SK-N-SH (cell line): Measurements from ENCODE around the gene CMTM1. TPM values are rescaled to one million over a fixed set of nuclear protein-coding genes. Genes with fewer than 3 reads are reported as not detected.

Experiments used
- CTCF ChIA-PET: fragments of 300-600, 350-600 bp; formaldehyde crosslinking; extraction: SDS; loops from one replicate; lab custom pipeline; 2021; lab: Yijun Ruan, JAX
- POLR2A ChIA-PET: fragments of 350-600 bp; sonication (Branson Sonifier 250); formaldehyde crosslinking; extraction: SDS; loops from one replicate; lab custom pipeline; 2020; ENCODE audit warnings: antibody characterized with exemption, inconsistent platforms; lab: Yijun Ruan, JAX
- DNase-seq: peaks from one replicate; pipeline ENCODE4 v3.0.0; 2012
- H2AFZ ChIP-seq: fragments of 200-600 bp; sonication (generic); 2 replicates; pipeline ENCODE4 v1.8.1; 2016; ENCODE audit warnings: antibody characterized with exemption, mild to moderate bottlenecking, low read depth
- H3F3A ChIP-seq: fragments of 200-600 bp; sonication (generic); replicated peaks from 2 replicates; pipeline ENCODE3; 2016; ENCODE audit warnings: antibody characterized with exemption, mild to moderate bottlenecking; ENCODE audit not compliant: insufficient read depth
- H3K27ac ChIP-seq, 2 experiments: fragments of 200-500 bp in 1 of 2; fragments of 200-600 bp in 1 of 2; sonication (Bioruptor generic) in 1 of 2; sonication (generic), shearing (Covaris generic) in 1 of 2; 2 replicates each; pipeline versions ENCODE4 v1.5.1 to v1.6.1; 2014 to 2016; ENCODE audit warnings: low read depth in 2 of 2, inconsistent platforms in 1 of 2, low read length in 1 of 2, mild to moderate bottlenecking in 1 of 2, mixed read lengths in 1 of 2
- H3K27me3 ChIP-seq: fragments of 200-600 bp; sonication (generic), shearing (Covaris generic); 2 replicates; pipeline ENCODE4 v1.6.1; 2016; ENCODE audit warnings: mixed run types; ENCODE audit not compliant: insufficient read depth
- H3K36me3 ChIP-seq, 2 experiments: fragments of 200-500 bp in 1 of 2; fragments of 200-600 bp in 1 of 2; sonication (Bioruptor generic) in 1 of 2; sonication (generic) in 1 of 2; replicated peaks in 1 of 2; 2 replicates each; pipeline versions ENCODE3 to v1.5.1; 2014 to 2016; ENCODE audit warnings: low read length in 1 of 2, mild to moderate bottlenecking in 1 of 2; ENCODE audit not compliant: insufficient read depth in 2 of 2, control insufficient read depth in 1 of 2
- H3K4me1 ChIP-seq, 2 experiments: fragments of 200-500 bp in 1 of 2; fragments of 200-600 bp in 1 of 2; sonication (Bioruptor generic) in 1 of 2; sonication (generic), shearing (Covaris generic) in 1 of 2; 2 replicates each; pipeline versions ENCODE4 v1.5.1 to v1.6.1; 2014 to 2016; ENCODE audit warnings: low read depth in 1 of 2, low read length in 1 of 2, mixed run types in 1 of 2; ENCODE audit not compliant: insufficient read depth in 2 of 2, control insufficient read depth in 1 of 2
- H3K4me2 ChIP-seq: fragments of 200-600 bp; sonication (generic), shearing (Covaris generic); 2 replicates; pipeline ENCODE4 v1.6.1; 2017; ENCODE audit warnings: mixed run types
- H3K4me3 ChIP-seq, 2 experiments: fragments of 200-500 bp in 1 of 2; fragments of 200-600 bp in 1 of 2; sonication (Bioruptor generic) in 1 of 2; sonication (generic), shearing (Covaris generic) in 1 of 2; 2 replicates each; pipeline versions ENCODE4 v1.5.1 to v1.8.1; 2014 to 2016; ENCODE audit warnings: low read depth in 2 of 2, inconsistent platforms in 1 of 2, low read length in 1 of 2, mild to moderate bottlenecking in 1 of 2, mixed read lengths in 1 of 2, moderate library complexity in 1 of 2
- H3K79me2 ChIP-seq: fragments of 200-600 bp; sonication (generic); 2 replicates; pipeline ENCODE4 v1.8.1; 2017; ENCODE audit warnings: mild to moderate bottlenecking; ENCODE audit not compliant: insufficient read depth
- H3K9ac ChIP-seq: fragments of 200-600 bp; sonication (generic); 2 replicates; pipeline ENCODE4 v1.6.1; 2017; ENCODE audit warnings: mixed run types
- H3K9me2 ChIP-seq: fragments of 200-600 bp; sonication (generic); 2 replicates; pipeline ENCODE4 v1.6.1; 2017; ENCODE audit warnings: mixed run types
- H3K9me3 ChIP-seq: fragments of 200-600 bp; sonication (generic); 2 replicates; pipeline ENCODE4 v1.6.1; 2017; ENCODE audit warnings: mixed run types, mild to moderate bottlenecking, moderate library complexity
- H4K20me1 ChIP-seq: fragments of 200-600 bp; sonication (generic); 2 replicates; pipeline ENCODE4 v1.6.1; 2017; ENCODE audit warnings: mild to moderate bottlenecking, mixed run types; ENCODE audit not compliant: insufficient read depth
- CTCF ChIP-seq: fragments of 200-600 bp; sonication (generic); IDR thresholded peaks from 2 replicates; pipeline ENCODE4 v1.6.1; 2017; ENCODE audit warnings: antibody characterized with exemption, mild to moderate bottlenecking, moderate library complexity
- ELF1 ChIP-seq: IDR thresholded peaks from 2 replicates; pipeline ENCODE4 v1.4.0; 2012
- FOXJ3 ChIP-seq: sonication (generic); formaldehyde crosslinking; IDR thresholded peaks from 2 replicates; pipeline ENCODE4 v1.5.1; 2020; ENCODE audit warnings: mild to moderate bottlenecking, missing genetic modification reagents
- GABPA ChIP-seq: IDR thresholded peaks from 2 replicates; pipeline ENCODE4 v1.4.0; 2012; ENCODE audit warnings: low read depth, mild to moderate bottlenecking
- IRF3 ChIP-seq: fragments of 150-350 bp; IDR thresholded peaks from 2 replicates; pipeline ENCODE4 v1.6.1; 2016; ENCODE audit warnings: mild to moderate bottlenecking, low read depth, low read length
- MAX ChIP-seq: IDR thresholded peaks from 2 replicates; pipeline ENCODE4 v1.4.0; 2012; ENCODE audit warnings: low read depth
- MEF2A ChIP-seq: IDR thresholded peaks from 2 replicates; pipeline ENCODE4 v1.4.0; 2012; ENCODE audit warnings: low read depth, borderline replicate concordance
- NFIC ChIP-seq: IDR thresholded peaks from 2 replicates; pipeline ENCODE4 v1.4.0; 2012; ENCODE audit warnings: borderline replicate concordance
- NRF1 ChIP-seq: IDR thresholded peaks from 2 replicates; pipeline ENCODE4 v1.6.1; 2012; ENCODE audit warnings: low read depth, mild to moderate bottlenecking, low read length
- PBX3 ChIP-seq: IDR thresholded peaks from 2 replicates; pipeline ENCODE4; 2012
- RAD21 ChIP-seq: IDR thresholded peaks from 2 replicates; pipeline ENCODE4 v1.6.1; 2012; ENCODE audit warnings: mild to moderate bottlenecking, low read length
- RCOR1 ChIP-seq: fragments of 150-350 bp; IDR thresholded peaks from 2 replicates; pipeline ENCODE4 v1.6.1; 2017; ENCODE audit warnings: antibody characterized with exemption, low read length
- REST ChIP-seq: IDR thresholded peaks from 2 replicates; pipeline ENCODE4 v1.6.1; 2012; ENCODE audit warnings: mild to moderate bottlenecking, low read depth, low read length, moderate library complexity
- RFX5 ChIP-seq: IDR thresholded peaks from 2 replicates; pipeline ENCODE4 v1.6.1; 2012; ENCODE audit warnings: mild to moderate bottlenecking, improper control_type of control experiment, low read length
- TAF1 ChIP-seq: IDR thresholded peaks from 2 replicates; pipeline ENCODE4 v1.6.1; 2012; ENCODE audit warnings: low read depth, mild to moderate bottlenecking, low read length, moderate library complexity, borderline replicate concordance
- TCF12 ChIP-seq: IDR thresholded peaks from 2 replicates; pipeline ENCODE4 v1.4.0; 2012
- USF1 ChIP-seq: IDR thresholded peaks from 2 replicates; pipeline ENCODE4 v1.4.0; 2012; ENCODE audit warnings: low read depth, borderline replicate concordance
- USF2 ChIP-seq: fragments of 150-350 bp; IDR thresholded peaks from 2 replicates; pipeline ENCODE4 v1.6.1; 2017; ENCODE audit warnings: antibody characterized with exemption, low read length, low read depth, borderline replicate concordance
- YY1 ChIP-seq: IDR thresholded peaks from 2 replicates; pipeline ENCODE4 v1.4.0; 2012; ENCODE audit warnings: low read depth, mild to moderate bottlenecking
- WGBS: methylation state at CpG from one replicate; pipeline ENCODE4 v1.1.6; 2017; ENCODE audit warnings: low lambda C conversion rate; 5-methylcytosine and 5-hydroxymethylcytosine counted together
- polyA plus RNA-seq, 3 experiments: library from polyadenylated mRNA; depleted of rRNA; stranded (reverse); fragments of >200 nt; gene quantifications; 2 replicates each; pipeline ENCODE4 v1.2.3, GENCODE V29; 2012

The CMTM1 gene
- polyA plus RNA-seq, 1 of the 3 experiments (the other 2 are of a cell fraction): 3.7 TPM

- H3K9ac ChIP-seq: no peak overlapping the region
- no peaks in the 10 kb centered on the region for H3K9me3 ChIP-seq
- no peaks in the 10 kb centered on the region for H3K27me3 ChIP-seq
- H3K27ac ChIP-seq: no peak overlapping the region
- H3K4me1 ChIP-seq: no peaks in the 10 kb centered on the region
- no peaks in the 10 kb centered on the region for H3K79me2 ChIP-seq
- H4K20me1 ChIP-seq: no peaks in the 10 kb centered on the region
- TF ChIP-seq GABPA (no peak), USF2 (no peak), RAD21 (no peak), MEF2A (no peak), NFIC (no peak), TAF1 (no peak), REST (no peak), RCOR1 (no peak), USF1 (no peak), IRF3 (no peak), PBX3 (no peak), FOXJ3 (CRISPR knock-in tag) (no peak), TCF12 (no peak), RFX5 (no peak), MAX (no peak), CTCF (no peak), ELF1 (no peak), YY1 (no peak), NRF1 (no peak)
- H3F3A ChIP-seq: no peaks in the 10 kb centered on the region
- H3K9me2 ChIP-seq: no peaks in the 10 kb centered on the region
- H3K4me2 ChIP-seq: no peak overlapping the region
- H2AFZ ChIP-seq: no peak overlapping the region
- 93% methylated on average over 8 of the region's 9 CpGs for WGBS
- no peak overlapping the region for H3K4me3 ChIP-seq
- ChIA-PET CTCF (interaction anchor here (1.5 kb wide), 1 partner anchor 8 kb away, joined by 3 read pairs; no protein-coding TSS in a partner anchor), POLR2A (no interaction called here)
- peaks cover 3 to 21% of the 10 kb centered on the region in 2 experiments for H3K36me3 ChIP-seq
- no peak for DNase-seq
Observed at GRCh38 chr16:66523861-66524354, 42.3 kb upstream of the CMTM1 start.
